Cardiac fibroblast (primary cell): Measurements from ENCODE around the gene PRSS53.

ENCODE experiments used
- DNase-seq, 2 donors: peaks; one replicate each; pipeline versions ENCODE4 v3.0.0 to v3.0.0-alpha.2; 2010; ENCODE audit warnings: low read depth in 2 of 2
- H3K4me3 ChIP-seq, 2 donors: replicated peaks in 1 of 2; 1 replicate in 1 of 2; 2 replicates in 1 of 2; pipeline ENCODE4 v1.5.1; 2011; ENCODE audit warnings: low read depth in 2 of 2, low read length in 2 of 2, mild to moderate bottlenecking in 2 of 2, moderate library complexity in 1 of 2
- TF ChIP-seq, protein P1 (sequence below): IDR thresholded peaks from one replicate; pipeline ENCODE4 v1.5.1; 2011; ENCODE audit warnings: low read depth, mild to moderate bottlenecking, low read length, inconsistent platforms

Gene PRSS53

DNA sequence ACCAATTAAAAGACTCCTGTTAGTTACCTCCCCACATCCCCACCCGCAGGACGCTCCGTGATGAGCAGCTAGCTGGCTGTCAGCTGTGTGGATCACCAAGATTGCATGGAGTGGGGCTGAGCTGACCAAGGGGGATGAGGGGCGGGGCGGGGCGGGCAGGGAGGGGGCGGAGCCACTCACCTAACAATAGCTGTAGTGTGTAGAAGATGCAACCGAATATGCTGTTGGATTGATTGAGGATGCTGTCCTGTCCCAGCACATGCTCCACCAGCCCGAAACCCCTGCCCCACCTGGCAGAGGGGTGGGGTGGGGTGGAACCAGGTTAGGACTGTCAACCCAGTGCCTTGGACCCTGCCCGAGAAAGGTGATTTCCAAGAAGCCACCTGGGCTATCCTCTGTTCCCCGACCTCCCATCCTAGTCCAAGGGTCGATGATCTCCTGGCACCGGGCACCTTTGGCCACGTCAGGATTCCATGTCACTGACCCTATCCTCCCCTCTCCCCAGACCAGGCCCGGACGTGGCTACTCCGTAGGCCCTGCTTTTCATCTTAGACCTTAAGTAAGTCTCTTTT lies 4.5 kb upstream of the PRSS53 start:
- TF ChIP-seq, protein P1, sequence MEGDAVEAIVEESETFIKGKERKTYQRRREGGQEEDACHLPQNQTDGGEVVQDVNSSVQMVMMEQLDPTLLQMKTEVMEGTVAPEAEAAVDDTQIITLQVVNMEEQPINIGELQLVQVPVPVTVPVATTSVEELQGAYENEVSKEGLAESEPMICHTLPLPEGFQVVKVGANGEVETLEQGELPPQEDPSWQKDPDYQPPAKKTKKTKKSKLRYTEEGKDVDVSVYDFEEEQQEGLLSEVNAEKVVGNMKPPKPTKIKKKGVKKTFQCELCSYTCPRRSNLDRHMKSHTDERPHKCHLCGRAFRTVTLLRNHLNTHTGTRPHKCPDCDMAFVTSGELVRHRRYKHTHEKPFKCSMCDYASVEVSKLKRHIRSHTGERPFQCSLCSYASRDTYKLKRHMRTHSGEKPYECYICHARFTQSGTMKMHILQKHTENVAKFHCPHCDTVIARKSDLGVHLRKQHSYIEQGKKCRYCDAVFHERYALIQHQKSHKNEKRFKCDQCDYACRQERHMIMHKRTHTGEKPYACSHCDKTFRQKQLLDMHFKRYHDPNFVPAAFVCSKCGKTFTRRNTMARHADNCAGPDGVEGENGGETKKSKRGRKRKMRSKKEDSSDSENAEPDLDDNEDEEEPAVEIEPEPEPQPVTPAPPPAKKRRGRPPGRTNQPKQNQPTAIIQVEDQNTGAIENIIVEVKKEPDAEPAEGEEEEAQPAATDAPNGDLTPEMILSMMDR: no peak
- H3K4me3 ChIP-seq: peak overlapping the region; percentile 75 to 99
- DNase-seq: peak; percentile 27 to 37

DNA sequence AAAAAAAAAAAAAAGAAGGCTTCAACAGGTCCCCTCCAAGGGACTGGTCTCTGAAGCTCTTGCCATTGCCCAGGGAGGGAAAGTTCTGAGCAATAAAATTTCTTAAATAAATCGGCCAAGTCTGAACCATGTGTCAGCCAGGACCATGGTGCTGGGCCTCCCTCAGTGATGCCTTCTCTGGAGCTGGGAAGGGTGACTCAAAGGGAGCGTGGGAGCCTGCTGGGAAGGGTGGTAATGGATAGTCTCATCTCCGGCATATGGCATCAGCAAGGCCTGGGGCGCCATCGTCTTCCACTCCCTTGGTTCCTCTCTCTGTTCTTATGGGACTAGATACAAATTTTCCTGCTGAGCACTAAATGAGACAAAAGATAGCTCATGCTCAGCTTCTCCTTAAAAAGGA lies 3.6 kb upstream of the PRSS53 start:
- no peak for DNase-seq
- no peak overlapping the region for H3K4me3 ChIP-seq
- TF ChIP-seq, protein P1: no peak

DNA sequence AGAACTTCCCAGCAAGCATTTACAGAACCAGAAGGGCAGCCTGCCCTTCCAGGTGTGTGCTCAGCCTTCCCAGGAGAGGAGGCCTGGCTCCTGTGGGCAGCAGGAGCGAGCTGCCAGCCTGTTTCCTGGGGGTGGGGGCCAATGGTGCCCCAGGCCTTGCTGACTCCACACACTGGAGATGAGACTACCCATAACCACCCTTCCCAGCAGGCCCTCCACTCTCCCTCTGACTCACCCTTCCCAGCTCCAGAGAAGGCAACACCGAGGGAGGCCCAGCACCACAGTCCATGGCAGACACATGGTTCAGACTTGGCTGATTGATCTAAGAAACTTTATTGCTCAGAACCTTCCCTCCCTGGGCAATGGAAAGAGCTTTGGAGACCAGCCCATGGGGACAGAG lies 1.8 kb upstream of the PRSS53 start:
- TF ChIP-seq, protein P1: no peak
- no peak overlapping the region for H3K4me3 ChIP-seq
- DNase-seq: no peak

DNA sequence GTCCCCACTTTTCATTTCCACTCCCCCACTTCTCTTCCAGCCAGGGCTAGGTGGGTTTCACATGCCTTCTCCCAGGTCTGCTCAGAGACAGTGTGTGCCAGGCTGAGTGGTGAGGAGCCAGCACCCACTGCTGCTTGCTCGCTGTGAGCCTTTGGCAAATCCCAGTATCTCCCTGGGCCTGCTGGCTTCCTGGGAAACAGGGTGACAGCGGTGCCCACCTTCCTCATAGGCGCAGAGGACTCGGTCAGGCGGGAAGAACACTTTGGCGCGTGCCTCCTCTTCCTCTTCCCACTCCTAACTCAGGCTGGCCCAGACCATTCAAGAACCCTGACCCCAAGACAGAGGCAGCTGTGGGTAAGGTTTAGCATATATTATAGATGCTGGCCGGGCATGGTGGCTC lies 456 bp upstream of the PRSS53 start:
- TF ChIP-seq, protein P1: no peak
- DNase-seq: no peak

DNA sequence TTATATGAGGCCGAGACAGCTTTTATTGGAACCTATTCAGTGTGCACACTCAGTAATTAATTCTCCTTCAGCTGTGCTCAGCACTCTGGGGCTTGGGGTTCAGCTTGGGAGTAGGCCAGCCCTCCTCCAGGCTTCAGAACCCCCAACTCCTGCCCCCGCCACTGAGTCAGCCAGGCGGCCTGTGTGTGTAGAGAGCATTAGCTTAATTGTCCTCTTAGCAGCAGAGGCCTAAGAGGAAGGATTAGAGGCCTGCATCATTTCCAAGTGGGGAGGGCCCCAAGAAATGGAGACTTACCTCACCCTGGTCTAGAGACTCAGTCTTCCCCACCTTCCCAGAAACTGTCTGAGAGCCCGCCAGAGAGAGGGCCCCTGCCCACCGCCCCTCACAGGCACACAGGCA lies 772 bp downstream of the PRSS53 start:
- H3K4me3 ChIP-seq: no peak overlapping the region
- DNase-seq: no peak
- TF ChIP-seq, protein P1: no peak

More for the DNA sequence above, 456 bp upstream of the PRSS53 start:
- H3K4me3 ChIP-seq: no peak overlapping the region

DNA sequence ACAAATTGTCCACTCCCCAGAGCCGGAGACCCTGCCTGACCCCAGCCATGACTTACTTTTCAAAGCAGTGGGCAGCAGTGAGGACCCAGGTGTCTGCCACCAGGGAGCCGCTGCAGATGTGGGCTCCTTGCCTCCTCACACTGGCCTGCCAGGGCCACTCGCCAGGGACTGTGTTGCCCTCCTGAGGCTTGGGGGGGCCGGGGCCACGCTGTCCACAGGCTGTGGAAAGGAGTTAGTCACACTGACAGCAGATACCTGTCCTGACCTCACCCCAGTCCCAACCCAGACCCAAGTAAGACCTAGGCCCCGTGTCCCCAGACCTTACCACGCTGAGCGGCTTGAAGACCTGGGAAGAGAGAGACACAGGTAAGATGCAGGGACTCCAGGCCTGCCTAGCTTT lies 1.3 kb downstream of the PRSS53 start:
- no peak overlapping the region for H3K4me3 ChIP-seq
- TF ChIP-seq, protein P1: no peak

DNA sequence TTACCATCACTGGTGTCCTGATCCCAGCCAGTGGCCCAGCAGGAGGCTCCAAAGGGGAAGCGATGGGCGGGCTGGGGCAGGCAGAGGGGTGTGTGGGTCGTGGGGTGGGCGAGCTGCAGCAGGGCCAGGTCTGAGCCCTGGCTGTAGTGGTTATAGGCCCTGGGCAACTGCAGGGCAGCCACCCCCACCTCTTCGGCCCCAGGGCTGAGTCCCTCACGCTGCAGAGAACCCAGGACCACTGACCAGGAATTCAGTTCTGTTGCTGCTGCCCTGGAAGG lies 2.2 kb downstream of the PRSS53 start:
- no peak for DNase-seq
- no peak overlapping the region for H3K4me3 ChIP-seq
- TF ChIP-seq, protein P1: no peak

More for the DNA sequence above, 1.3 kb downstream of the PRSS53 start:
- no peak for DNase-seq
